Measurements from ENCODE around the gene SYT13.
"Not testable (repeated sequence)": the region's sequence is repeated elsewhere in the genome, so short reads cannot be mapped to it uniquely, and the experiment has no call there.

GRCh38 chr11:45249372-45249771, 36.8 kb downstream of the SYT13 start:
- not testable (repeated sequence) for TF ChIP-seq CTCF (IDR thresholded peaks at IDR 0.05 in 2 of 3, conservative IDR thresholded peaks at IDR 0.05 in 1 of 3; ENCODE audit: control insufficient read depth in 2 of 3, extremely low read depth in 1 of 3, insufficient read depth in 1 of 3, low read depth in 3 of 3, low read length in 3 of 3); POLR2A (IDR thresholded peaks at IDR 0.05; ENCODE audit: low read depth, low read length); DPF2 (IDR thresholded peaks at IDR 0.05); EZH2 (IDR thresholded peaks at IDR 0.05; ENCODE audit: borderline replicate concordance, control insufficient read depth, low read depth, low read length); MYC (IDR thresholded peaks at IDR 0.05; ENCODE audit: insufficient read depth, insufficient read length, insufficient replicate concordance, low read length, severe bottlenecking); NR2C1 (IDR thresholded peaks at IDR 0.05); HDAC6 (IDR thresholded peaks at IDR 0.05; ENCODE audit: unreplicated experiment)

All from GM12878 (cell line).